Keratinocyte (primary cell): Measurements from ENCODE around the gene GCNT4. TPM values are rescaled to one million over a fixed set of nuclear protein-coding genes. Genes with fewer than 3 reads are reported as not detected.

Experiments used
- DNase-seq: peaks from one replicate; pipeline ENCODE4 v3.0.0-alpha.2; 2011; ENCODE audit warnings: low read depth, missing footprints, low spot score
- FAIRE-seq: peaks from 2 replicates; lab custom pipeline; 2011; peaks lifted over from hg19 to GRCh38; lab: Jason Lieb, UNC
- H2AFZ ChIP-seq: 2 replicates; pipeline ENCODE4 v1.6.0; 2012; ENCODE audit warnings: low read length, control low read depth, inconsistent platforms; ENCODE audit not compliant: control insufficient read depth
- H3K27ac ChIP-seq: 2 replicates; pipeline ENCODE4 v1.5.1; 2011; ENCODE audit warnings: low read length; ENCODE audit not compliant: control insufficient read depth, insufficient read depth
- H3K27me3 ChIP-seq: 3 replicates; pipeline ENCODE4 v1.6.0; 2011; ENCODE audit warnings: low read length; ENCODE audit not compliant: control insufficient read depth, insufficient read depth; ENCODE audit errors: extremely low read depth
- H3K36me3 ChIP-seq, 2 experiments: 2 replicates in 1 of 2; 3 replicates in 1 of 2; pipeline ENCODE4 v1.5.1; 2011; ENCODE audit warnings: low read length in 2 of 2, mild to moderate bottlenecking in 1 of 2; ENCODE audit not compliant: control insufficient read depth in 2 of 2, insufficient read depth in 2 of 2; ENCODE audit errors: extremely low read depth in 1 of 2
- H3K4me1 ChIP-seq: 3 replicates; pipeline ENCODE4 v1.5.1; 2011; ENCODE audit warnings: low read length; ENCODE audit not compliant: control insufficient read depth, insufficient read depth; ENCODE audit errors: extremely low read depth
- H3K4me2 ChIP-seq: 3 replicates; pipeline ENCODE4 v1.6.0; 2011; ENCODE audit warnings: low read depth, low read length; ENCODE audit not compliant: control insufficient read depth, insufficient read depth; ENCODE audit errors: extremely low read depth
- H3K4me3 ChIP-seq, 3 experiments: fragments of 200-600 bp in 1 of 3; sonication (generic) in 1 of 3; 2 replicates in 2 of 3; 3 replicates in 1 of 3; pipeline ENCODE4 v1.5.1; 2011 to 2016; ENCODE audit warnings: low read length in 3 of 3, mild to moderate bottlenecking in 3 of 3, control low read depth in 2 of 3, inconsistent platforms in 1 of 3, low read depth in 1 of 3, mixed read lengths in 1 of 3, mixed run types in 1 of 3, moderate library complexity in 1 of 3; ENCODE audit not compliant: control insufficient read depth in 2 of 3, insufficient read depth in 2 of 3; ENCODE audit errors: extremely low read depth in 1 of 3
- H3K79me2 ChIP-seq: 2 replicates; pipeline ENCODE4 v1.6.0; 2012; ENCODE audit warnings: low read length; ENCODE audit not compliant: control insufficient read depth, insufficient read depth
- H3K9ac ChIP-seq: 3 replicates; pipeline ENCODE4 v1.6.0; 2011; ENCODE audit warnings: low read length; ENCODE audit not compliant: control insufficient read depth, insufficient read depth; ENCODE audit errors: extremely low read depth
- H3K9me1 ChIP-seq: 3 replicates; pipeline ENCODE4 v1.6.0; 2011; ENCODE audit warnings: low read length; ENCODE audit not compliant: control insufficient read depth, insufficient read depth; ENCODE audit errors: extremely low read depth
- H3K9me3 ChIP-seq: 2 replicates; pipeline ENCODE4 v1.5.1; 2012; ENCODE audit warnings: low read depth, low read length; ENCODE audit not compliant: control insufficient read depth
- H4K20me1 ChIP-seq: 3 replicates; pipeline ENCODE4 v1.6.0; 2011; ENCODE audit warnings: low read length; ENCODE audit not compliant: control insufficient read depth, insufficient read depth; ENCODE audit errors: extremely low read depth
- CTCF ChIP-seq, 3 experiments: IDR thresholded peaks in 1 of 3; conservative IDR thresholded peaks in 1 of 3; optimal IDR thresholded peaks in 1 of 3; 2 replicates in 2 of 3; 3 replicates in 1 of 3; pipeline versions ENCODE3 to v1.5.1; 2011; ENCODE audit warnings: low read length in 3 of 3, mild to moderate bottlenecking in 3 of 3, moderate library complexity in 2 of 3, control low read depth in 1 of 3, inconsistent platforms in 1 of 3; ENCODE audit not compliant: insufficient read depth in 2 of 3; ENCODE audit errors: extremely low read depth in 1 of 3
- EZH2 ChIP-seq: IDR thresholded peaks from one replicate; pipeline ENCODE4 v1.6.1; 2012; ENCODE audit warnings: inconsistent platforms, mild to moderate bottlenecking, low read length, moderate library complexity
- dilution Hi-C: fragments of 300-500 bp; cut with MboI; formaldehyde crosslinking; loops from one replicate; pipeline ENCODE4 v1.7.0; 2020; ENCODE audit warnings: low sequenced_read_pairs; ENCODE audit not compliant: extremely low pct_ligation_motif_present
- polyA plus RNA-seq, 5 experiments: library from polyadenylated mRNA; depleted of rRNA in 3 of 5; stranded (reverse) in 3 of 5; stranded (forward) in 1 of 5; unstranded in 1 of 5; fragments of >200 nt; gene quantifications; 1 replicate in 1 of 5; 2 replicates in 3 of 5; 3 replicates in 1 of 5; pipeline versions ENCODE4 v1.2.1 to v1.2.3, GENCODE V29; 2011 to 2012; ENCODE audit warnings: missing spikeins in 2 of 5, low read depth in 1 of 5, low replicate concordance in 1 of 5

The GCNT4 gene
- polyA plus RNA-seq, 1 donor (not counting 4 experiments of a cell fraction or from before 2014, with no cell fraction given) = 3.2 TPM

GRCh38 chr5:75053054-75053303 is 621 bp upstream of the GCNT4 start:
- DNase-seq = no peak
- peak overlapping the region; percentile 72 for H3K27ac ChIP-seq
- no peaks in the 10 kb centered on the region for H3K36me3 ChIP-seq
- H3K9me3 ChIP-seq = no peaks in the 10 kb centered on the region
- no peaks in the 10 kb centered on the region for H4K20me1 ChIP-seq
- peaks cover 27% of the 10 kb centered on the region for H3K4me1 ChIP-seq
- peak overlapping the region; percentile 81 for H3K9ac ChIP-seq
- no peaks in the 10 kb centered on the region for H3K27me3 ChIP-seq
- H3K79me2 ChIP-seq = peaks cover 9% of the 10 kb centered on the region
- H3K4me2 ChIP-seq = peak overlapping the region; percentile 89
- dilution Hi-C loops = no loop called here
- TF ChIP-seq CTCF (optimal IDR thresholded peaks at IDR 0.05 in 1 of 3, IDR thresholded peaks at IDR 0.05 in 1 of 3, conservative IDR thresholded peaks at IDR 0.05 in 1 of 3; ENCODE audit: extremely low read depth in 1 of 3, insufficient read depth in 2 of 3, low read length in 3 of 3) (no peak), EZH2 (no peak)
- H3K9me1 ChIP-seq = no peaks in the 10 kb centered on the region
- no peak for FAIRE-seq
- H3K4me3 ChIP-seq = peak overlapping the region; percentile 71 to 85 (median 82)
- H2AFZ ChIP-seq = no peak overlapping the region

- H3K9me1 ChIP-seq = no peaks in the 10 kb centered on the region
- peak overlapping the region; percentile 89 for H3K4me2 ChIP-seq
- dilution Hi-C loops = no loop called here
- no peak for DNase-seq
- H3K9ac ChIP-seq = no peak overlapping the region
- peaks cover 0 to under 1% of the 10 kb centered on the region in 2 experiments for H3K36me3 ChIP-seq
- TF ChIP-seq EZH2 (no peak), CTCF (optimal IDR thresholded peaks at IDR 0.05 in 1 of 3, IDR thresholded peaks at IDR 0.05 in 1 of 3, conservative IDR thresholded peaks at IDR 0.05 in 1 of 3; ENCODE audit: extremely low read depth in 1 of 3, insufficient read depth in 2 of 3, low read length in 3 of 3) (no peak)
- no peaks in the 10 kb centered on the region for H4K20me1 ChIP-seq
- no peak for FAIRE-seq
- no peaks in the 10 kb centered on the region for H3K9me3 ChIP-seq
- no peaks in the 10 kb centered on the region for H3K27me3 ChIP-seq
- H3K4me3 ChIP-seq = peak overlapping the region in 1 of 3 experiments; percentile 71
- H3K27ac ChIP-seq = no peak overlapping the region
- peaks cover 32% of the 10 kb centered on the region for H3K4me1 ChIP-seq
- no peak overlapping the region for H2AFZ ChIP-seq
- H3K79me2 ChIP-seq = peaks cover 9% of the 10 kb centered on the region
Observed at GRCh38 chr5:75051217-75051751, 1.1 kb downstream of the GCNT4 start.
